Stimulated activated CD8-positive, alpha-beta memory T cell treated with anti-CD3 and anti-CD28 coated beads, Interleukin-4, amount 100 ng/mL, for 24 hours (primary cell): ENCODE results near the gene AHNAK.
"Not testable (repeated sequence)": the region's sequence is repeated elsewhere in the genome, so short reads cannot be mapped to it uniquely, and the experiment has no call there.

ENCODE experiments used
- DNase-seq: peaks from one replicate; pipeline ENCODE4 v3.0.0-alpha.2; 2020; ENCODE audit warnings: low read depth

The AHNAK gene

DNA sequence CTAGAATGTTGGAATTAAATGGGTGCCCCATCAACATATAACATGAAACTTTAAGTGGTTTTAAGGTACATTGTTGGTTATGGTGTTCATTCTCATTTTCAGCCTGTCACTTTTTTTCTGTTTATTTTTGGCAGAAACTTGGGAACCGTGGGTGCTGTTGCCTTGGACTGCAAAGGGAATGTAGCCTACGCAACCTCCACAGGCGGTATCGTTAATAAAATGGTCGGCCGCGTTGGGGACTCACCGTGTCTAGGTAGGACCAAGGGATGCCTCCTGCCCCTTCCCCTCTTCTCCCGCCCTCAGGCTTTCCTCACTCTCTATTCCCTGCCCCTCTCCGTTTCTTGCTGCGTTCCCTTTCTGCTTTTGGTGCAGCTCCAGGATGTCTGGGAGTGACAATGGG is 157.6 kb downstream of the AHNAK start:
- no peak for DNase-seq

DNA sequence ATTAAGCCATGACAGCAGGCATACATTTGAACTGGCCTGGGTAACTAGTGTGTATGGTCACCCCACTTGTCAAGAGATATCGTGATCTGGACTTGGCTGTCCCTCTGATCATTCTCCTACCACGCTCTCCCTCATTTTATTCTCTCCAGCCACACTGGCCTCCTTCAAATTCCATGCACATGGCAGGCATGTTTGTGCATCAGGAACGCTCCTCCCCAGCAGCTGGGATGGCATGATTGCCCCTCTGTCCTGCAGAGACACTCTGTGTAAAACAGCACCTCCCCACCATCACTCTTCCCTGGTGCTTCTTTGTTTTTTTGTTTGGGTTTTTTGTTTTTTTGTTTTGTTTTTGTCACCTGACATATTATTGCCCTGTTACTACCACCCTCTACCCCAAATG is 159.2 kb downstream of the AHNAK start:
- no peak for DNase-seq

DNA sequence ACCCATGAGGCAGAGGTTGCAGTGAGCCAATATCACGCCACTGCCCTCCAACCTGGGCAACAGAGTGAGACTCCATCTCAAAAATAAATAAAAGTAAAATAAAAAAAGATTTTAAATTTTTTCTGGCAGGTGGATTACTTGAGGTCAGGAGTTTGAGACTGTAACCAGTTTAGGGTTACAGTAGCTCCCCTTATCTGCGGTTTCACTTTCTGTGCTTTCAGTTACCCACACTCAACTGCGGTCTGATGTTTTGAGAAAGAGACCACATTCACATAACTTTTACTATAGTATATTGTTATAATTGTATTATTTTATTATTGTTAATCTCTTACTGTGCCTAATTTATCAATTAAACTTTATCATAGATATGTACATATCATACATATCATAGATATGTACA is 160.5 kb downstream of the AHNAK start:
- not testable (repeated sequence) for DNase-seq

DNA sequence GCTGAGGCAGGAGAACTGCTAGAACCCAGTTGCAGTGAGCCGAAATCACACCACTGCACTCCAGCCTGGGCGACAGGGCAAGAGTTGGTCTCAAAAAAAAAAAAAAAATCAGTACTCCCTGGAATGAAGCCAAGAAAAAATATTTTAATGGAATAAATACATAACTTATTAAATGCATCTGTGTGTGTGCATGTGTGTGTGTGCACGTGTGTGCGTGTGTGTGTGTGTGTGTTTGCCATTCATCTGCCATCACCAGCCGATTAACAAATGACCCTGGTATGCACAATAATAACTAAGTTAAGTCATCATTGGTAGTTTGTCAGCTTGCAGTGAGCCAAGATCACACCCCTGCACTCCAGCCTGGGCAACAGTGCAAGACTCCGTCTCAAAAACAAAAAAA is 162.8 kb downstream of the AHNAK start:
- no peak for DNase-seq
